GM12891 (cell line): Measurements from ENCODE around the gene LACRT.
"Not testable (repeated sequence)": the region's sequence is repeated elsewhere in the genome, so short reads cannot be mapped to it uniquely, and the experiment has no call there.

Experiments
- POLR2A ChIP-seq: IDR thresholded peaks from 2 replicates; pipeline ENCODE4 v1.6.1; 2011; ENCODE audit warnings: low read depth, low read length, control low read depth
- POLR2AphosphoS5 ChIP-seq: IDR thresholded peaks from 2 replicates; pipeline ENCODE4 v1.6.1; 2011; ENCODE audit warnings: low read depth, low read length, control low read depth
- POU2F2 ChIP-seq: IDR thresholded peaks from 2 replicates; pipeline ENCODE4 v1.6.1; 2011; ENCODE audit warnings: low read depth, mild to moderate bottlenecking, control low read depth, low read length, moderate library complexity
- SPI1 ChIP-seq: IDR thresholded peaks from 2 replicates; pipeline ENCODE4 v1.6.1; 2011; ENCODE audit warnings: low read depth, low read length, control low read depth
- TAF1 ChIP-seq: IDR thresholded peaks from 2 replicates; pipeline ENCODE4 v1.6.1; 2011; ENCODE audit warnings: low read depth, low read length, control low read depth

DNA sequence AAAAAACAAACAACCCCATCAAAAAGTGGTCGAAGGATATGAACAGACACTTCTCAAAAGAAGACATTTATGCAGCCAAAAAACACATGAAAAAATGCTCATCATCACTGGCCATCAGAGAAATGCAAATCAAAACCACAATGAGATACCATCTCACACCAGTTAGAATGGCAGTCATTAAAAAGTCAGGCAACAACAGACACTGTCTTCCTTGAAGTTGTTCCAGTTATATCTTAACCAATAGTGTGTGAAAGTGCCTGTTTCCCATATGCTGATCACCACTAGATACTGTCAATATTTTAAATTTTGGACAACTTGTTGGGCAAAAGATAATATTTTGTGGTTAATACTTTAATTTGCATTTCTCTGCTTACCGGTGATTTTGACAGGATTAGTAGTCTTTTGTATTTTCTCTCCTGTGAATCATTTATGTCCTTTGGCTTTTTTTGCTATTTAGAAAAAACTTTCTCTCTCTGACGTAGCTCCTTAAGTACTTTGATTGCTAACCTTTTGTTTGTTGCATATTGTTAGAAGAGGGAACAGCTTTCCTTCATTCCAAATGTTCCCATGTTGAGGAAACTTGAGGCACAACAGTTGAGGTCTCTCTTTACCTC lies 30.4 kb upstream of the LACRT start:
- not testable (repeated sequence) for TF ChIP-seq POLR2A, TAF1, POLR2AphosphoS5, SPI1, POU2F2
